Activated effector memory CD4-positive, alpha-beta T cell treated with anti-CD3 and anti-CD28 coated beads, Interleukin-2, amount 50 U/mL, for 16 hours (primary cell): ENCODE results near the gene INTS7.
"Not testable (repeated sequence)": the region's sequence is repeated elsewhere in the genome, so short reads cannot be mapped to it uniquely, and the experiment has no call there.

Experiments
- DNase-seq: peaks from one replicate; pipeline ENCODE4 v3.0.0-alpha.2; 2020

The INTS7 gene

GRCh38 chr1:211932231-211932932 is 103.0 kb downstream of the INTS7 start:
- DNase-seq, result no peak

- no peak for DNase-seq
Observed at GRCh38 chr1:211929683-211930082, 105.7 kb downstream of the INTS7 start.

- DNase-seq, result no peak
Observed at GRCh38 chr1:211928993-211929637, 106.2 kb downstream of the INTS7 start.

- DNase-seq, result no peak
Observed at GRCh38 chr1:211928290-211928801, 107.0 kb downstream of the INTS7 start.

- no peak for DNase-seq
Observed at GRCh38 chr1:211925016-211925415, 110.3 kb downstream of the INTS7 start.

GRCh38 chr1:211924256-211924655 is 111.1 kb downstream of the INTS7 start:
- DNase-seq, result no peak

- no peak for DNase-seq
Observed at GRCh38 chr1:211923095-211923494, 112.3 kb downstream of the INTS7 start.

- DNase-seq, result no peak
Observed at GRCh38 chr1:211921579-211922095, 113.7 kb downstream of the INTS7 start.

- no peak for DNase-seq
Observed at GRCh38 chr1:211920602-211921226, 114.6 kb downstream of the INTS7 start.

GRCh38 chr1:211920141-211920572 is 115.2 kb downstream of the INTS7 start:
- DNase-seq, result no peak

GRCh38 chr1:211918843-211919414 is 116.4 kb downstream of the INTS7 start:
- DNase-seq, result no peak

- DNase-seq, result not testable (repeated sequence)
Observed at GRCh38 chr1:211916458-211916857, 118.9 kb downstream of the INTS7 start.

- DNase-seq, result no peak
Observed at GRCh38 chr1:211915924-211916323, 119.4 kb downstream of the INTS7 start.

- no peak for DNase-seq
Observed at GRCh38 chr1:211912844-211913432, 122.4 kb downstream of the INTS7 start.

- no peak for DNase-seq
Observed at GRCh38 chr1:211912038-211912437, 123.3 kb downstream of the INTS7 start.

- DNase-seq, result no peak
Observed at GRCh38 chr1:211910913-211911485, 124.4 kb downstream of the INTS7 start.

- no peak for DNase-seq
Observed at GRCh38 chr1:211910113-211910884, 125.1 kb downstream of the INTS7 start.

GRCh38 chr1:211909395-211909794 is 126.0 kb downstream of the INTS7 start:
- no peak for DNase-seq

GRCh38 chr1:211908951-211909350 is 126.4 kb downstream of the INTS7 start:
- no peak for DNase-seq

GRCh38 chr1:211908453-211908852 is 126.9 kb downstream of the INTS7 start:
- DNase-seq, result no peak

- no peak for DNase-seq
Observed at GRCh38 chr1:211903490-211904245, 131.7 kb downstream of the INTS7 start.
